K562 (cell line): ENCODE data around the gene ZFPM1. TPM values are rescaled to one million over a fixed set of nuclear protein-coding genes. Genes with fewer than 3 reads are reported as not detected.

ENCODE experiments used
- ARID1B ChIP-seq: fragments of 450-650 bp; IDR thresholded peaks from 2 replicates; pipeline ENCODE4 v1.6.1; 2016; ENCODE audit warnings: antibody characterized with exemption, mild to moderate bottlenecking, inconsistent platforms
- CEBPG ChIP-seq, 3 experiments: fragments of 200-800 bp in 1 of 3; sonication (Bioruptor generic) in 1 of 3; sonication (generic) in 1 of 3; formaldehyde crosslinking in 1 of 3; IDR thresholded peaks in 2 of 3; conservative IDR thresholded peaks in 1 of 3; 2 replicates each; pipeline versions ENCODE4 v1.6.1 to v1.8.0; 2016 to 2022; ENCODE audit warnings: missing compliant biosample characterization in 2 of 3, missing genetic modification characterization in 2 of 3, mild to moderate bottlenecking in 1 of 3, missing genetic modification reagents in 1 of 3
- ETS2 ChIP-seq: IDR thresholded peaks from 2 replicates; pipeline ENCODE4 v1.6.1; 2016; ENCODE audit warnings: borderline replicate concordance, missing genetic modification characterization, mild to moderate bottlenecking, moderate library complexity, missing compliant biosample characterization; ENCODE audit not compliant: poor library complexity, severe bottlenecking
- FOSL1 ChIP-seq: fragments of 200-800 bp; sonication (Bioruptor generic); conservative IDR thresholded peaks from 2 replicates; pipeline ENCODE4 v1.6.1; 2016; ENCODE audit warnings: missing genetic modification characterization, missing compliant biosample characterization
- HOXB6 ChIP-seq: fragments of 250-450 bp; sonication (Bioruptor Pico); IDR thresholded peaks from 2 replicates; pipeline ENCODE4 v1.5.1; 2022; ENCODE audit warnings: mild to moderate bottlenecking, borderline replicate concordance
- KDM4B ChIP-seq, 2 experiments: fragments of 450-650 bp in 1 of 2; sonication (generic) in 1 of 2; IDR thresholded peaks; 2 replicates each; pipeline ENCODE4 v1.6.1; 2016 to 2017; ENCODE audit warnings: borderline replicate concordance in 2 of 2, antibody characterized with exemption in 1 of 2, low read depth in 1 of 2, mild to moderate bottlenecking in 1 of 2
- KLF6 ChIP-seq: fragments of 250-450 bp; sonication (Bioruptor Pico); IDR thresholded peaks from 2 replicates; pipeline ENCODE4 v1.4.0; 2020; ENCODE audit warnings: mild to moderate bottlenecking, moderate library complexity, borderline replicate concordance
- LEF1 ChIP-seq: fragments of 450-650 bp; IDR thresholded peaks from 2 replicates; pipeline ENCODE4 v1.6.1; 2016; ENCODE audit warnings: mild to moderate bottlenecking
- MBD2 ChIP-seq: sonication (generic); IDR thresholded peaks from 2 replicates; pipeline ENCODE4 v1.6.1; 2016; ENCODE audit warnings: low read depth, borderline replicate concordance
- RNF2 ChIP-seq: sonication (generic); IDR thresholded peaks from 2 replicates; pipeline ENCODE4 v1.6.1; 2016
- SMAD3 ChIP-seq: fragments of 450-650 bp; formaldehyde crosslinking; conservative IDR thresholded peaks from 2 replicates; pipeline ENCODE4 v1.4.0; 2020; ENCODE audit warnings: mild to moderate bottlenecking
- SRSF3 ChIP-seq: fragments of 200-400 bp; formaldehyde crosslinking; IDR thresholded peaks from 2 replicates; pipeline ENCODE4 v1.6.1; 2016; ENCODE audit warnings: mild to moderate bottlenecking, low read length, moderate library complexity; ENCODE audit not compliant: insufficient read depth
- TFAM ChIP-seq: fragments of 250-450 bp; sonication (Bioruptor Pico); conservative IDR thresholded peaks from 2 replicates; pipeline ENCODE4 v1.5.0; 2021; ENCODE audit warnings: mild to moderate bottlenecking, moderate library complexity
- ZC3H8 ChIP-seq: fragments of 450-650 bp; IDR thresholded peaks from 2 replicates; pipeline ENCODE4 v1.6.1; 2017
- ZNF589 ChIP-seq: fragments of 200-800 bp; sonication (Bioruptor generic); IDR thresholded peaks from 2 replicates; pipeline ENCODE4 v1.6.1; 2016; ENCODE audit warnings: low read depth, missing genetic modification characterization, missing compliant biosample characterization
- ZZZ3 ChIP-seq: fragments of 450-650 bp; IDR thresholded peaks from 2 replicates; pipeline ENCODE4 v1.6.1; 2016; ENCODE audit warnings: antibody characterized with exemption, mild to moderate bottlenecking, moderate library complexity
- polyA plus RNA-seq, 8 experiments: library from polyadenylated mRNA; depleted of rRNA in 4 of 8; stranded (reverse) in 5 of 8; unstranded in 3 of 8; fragments of >200 nt; fragmentation: Nextera tagmentation in 2 of 8; fragmentation: Illumina TruSeq in 1 of 8; extraction: Ambion mirVana in 2 of 8; extraction: Trizol in 1 of 8; gene quantifications; 2 replicates each; pipeline versions ENCODE4 v1.2.1 to v1.2.3, GENCODE V29; 2011 to 2014; ENCODE audit warnings: inconsistent platforms in 1 of 8, missing spikeins in 1 of 8
- total RNA-seq, 7 experiments: library from RNA; depleted of rRNA in 6 of 7; stranded (reverse); fragments of >200 nt in 6 of 7; fragmentation: Illumina TruSeq in 2 of 7; extraction: Trizol in 2 of 7; gene quantifications; 2 replicates each; pipeline versions ENCODE4 v1.2.1 to v1.2.3, GENCODE V29; 2011 to 2021; ENCODE audit warnings: low replicate concordance in 1 of 7
- TF ChIP-seq, protein P1 (sequence below): fragments of 450-650 bp; IDR thresholded peaks from 2 replicates; pipeline ENCODE4 v1.6.1; 2017; ENCODE audit warnings: antibody characterized with exemption, mild to moderate bottlenecking
- TF ChIP-seq, protein P2 (sequence below): sonication (generic); formaldehyde crosslinking; IDR thresholded peaks from 2 replicates; pipeline ENCODE4 v1.8.1; 2022; ENCODE audit warnings: missing genetic modification reagents
- TF ChIP-seq, protein P3 (sequence below): fragments of 450-650 bp; IDR thresholded peaks from 2 replicates; pipeline ENCODE4 v1.6.1; 2017; ENCODE audit warnings: antibody characterized with exemption

ZFPM1 gene
- total and polyA plus RNA-seq, 9 of the 15 experiments (the other 6 are each of a cell fraction or from before 2014, with no cell fraction given) = 0.03 to 35.9 (median 1.4) TPM

DNA sequence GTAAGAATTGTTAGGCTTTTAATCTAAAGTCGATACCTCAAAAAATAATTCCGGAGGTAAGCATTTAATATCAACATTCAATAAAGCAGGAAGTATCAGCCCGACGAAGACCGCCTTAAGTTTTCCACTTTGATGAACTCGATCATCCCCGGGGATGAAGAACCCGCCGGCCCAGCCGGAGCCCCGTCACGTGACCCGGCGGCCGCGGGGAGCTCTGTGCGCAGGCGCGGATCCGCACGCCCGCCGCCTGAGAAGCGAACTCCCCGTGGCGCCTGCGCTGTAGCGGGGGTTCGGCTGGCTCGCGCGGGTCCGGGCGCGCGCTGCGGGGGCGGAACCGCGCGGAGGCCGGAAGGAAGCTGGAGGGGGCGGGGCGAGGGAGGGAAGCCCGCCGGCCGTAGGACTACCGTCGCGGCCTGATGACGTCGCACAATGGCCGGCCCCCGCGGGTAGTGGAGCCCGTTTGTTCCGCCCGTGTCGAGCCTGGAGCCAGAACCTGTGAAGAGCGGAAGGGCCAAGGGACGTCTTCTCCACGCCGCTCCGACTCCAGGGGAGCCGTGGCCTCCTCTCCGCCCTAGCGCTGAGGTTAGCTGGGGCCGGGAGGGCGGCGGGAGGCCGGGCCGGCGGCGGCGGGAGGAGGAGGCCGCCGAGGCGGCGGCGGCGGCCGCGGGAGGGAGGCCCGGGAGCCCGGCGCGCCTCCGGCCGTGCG, 117.1 kb downstream of the ZFPM1 start, which contains the start of gene ZC3H18 (continued):
- TF ChIP-seq KLF6 (CRISPR knock-in tag) (0 out of 2 replicates have a peak, but pooled peaks have one; percentile 17), KDM4B (IDR thresholded peaks at IDR 0.05; ENCODE audit: borderline replicate concordance in 2 of 2, low read depth in 1 of 2) (peak in 1 of 2 experiments; percentile 57; a peak in 1 of 4 replicates), RNF2 (peak; percentile 40; the same call in 1 of the 2 replicates), CEBPG (CRISPR knock-in tag; IDR thresholded peaks at IDR 0.05) (no peak), CEBPG (tag; conservative IDR thresholded peaks at IDR 0.05 in 1 of 2, IDR thresholded peaks at IDR 0.05 in 1 of 2) (no peak), ARID1B (no peak), SMAD3 (CRISPR knock-in tag) (0 out of 2 replicates have a peak, but pooled peaks have one; percentile 22), SRSF3 (no peak), LEF1 (no peak), ETS2 (tag) (no peak), MBD2 (peak; percentile 83), ZC3H8 (no peak), HOXB6 (CRISPR knock-in tag) (no peak), FOSL1 (tag) (no peak), TFAM (no peak), ZZZ3 (no peak), ZNF589 (no peak)
- TF ChIP-seq, protein P1, sequence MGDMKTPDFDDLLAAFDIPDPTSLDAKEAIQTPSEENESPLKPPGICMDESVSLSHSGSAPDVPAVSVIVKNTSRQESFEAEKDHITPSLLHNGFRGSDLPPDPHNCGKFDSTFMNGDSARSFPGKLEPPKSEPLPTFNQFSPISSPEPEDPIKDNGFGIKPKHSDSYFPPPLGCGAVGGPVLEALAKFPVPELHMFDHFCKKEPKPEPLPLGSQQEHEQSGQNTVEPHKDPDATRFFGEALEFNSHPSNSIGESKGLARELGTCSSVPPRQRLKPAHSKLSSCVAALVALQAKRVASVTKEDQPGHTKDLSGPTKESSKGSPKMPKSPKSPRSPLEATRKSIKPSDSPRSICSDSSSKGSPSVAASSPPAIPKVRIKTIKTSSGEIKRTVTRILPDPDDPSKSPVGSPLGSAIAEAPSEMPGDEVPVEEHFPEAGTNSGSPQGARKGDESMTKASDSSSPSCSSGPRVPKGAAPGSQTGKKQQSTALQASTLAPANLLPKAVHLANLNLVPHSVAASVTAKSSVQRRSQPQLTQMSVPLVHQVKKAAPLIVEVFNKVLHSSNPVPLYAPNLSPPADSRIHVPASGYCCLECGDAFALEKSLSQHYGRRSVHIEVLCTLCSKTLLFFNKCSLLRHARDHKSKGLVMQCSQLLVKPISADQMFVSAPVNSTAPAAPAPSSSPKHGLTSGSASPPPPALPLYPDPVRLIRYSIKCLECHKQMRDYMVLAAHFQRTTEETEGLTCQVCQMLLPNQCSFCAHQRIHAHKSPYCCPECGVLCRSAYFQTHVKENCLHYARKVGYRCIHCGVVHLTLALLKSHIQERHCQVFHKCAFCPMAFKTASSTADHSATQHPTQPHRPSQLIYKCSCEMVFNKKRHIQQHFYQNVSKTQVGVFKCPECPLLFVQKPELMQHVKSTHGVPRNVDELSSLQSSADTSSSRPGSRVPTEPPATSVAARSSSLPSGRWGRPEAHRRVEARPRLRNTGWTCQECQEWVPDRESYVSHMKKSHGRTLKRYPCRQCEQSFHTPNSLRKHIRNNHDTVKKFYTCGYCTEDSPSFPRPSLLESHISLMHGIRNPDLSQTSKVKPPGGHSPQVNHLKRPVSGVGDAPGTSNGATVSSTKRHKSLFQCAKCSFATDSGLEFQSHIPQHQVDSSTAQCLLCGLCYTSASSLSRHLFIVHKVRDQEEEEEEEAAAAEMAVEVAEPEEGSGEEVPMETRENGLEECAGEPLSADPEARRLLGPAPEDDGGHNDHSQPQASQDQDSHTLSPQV = 0 out of 2 replicates have a peak, but pooled peaks have one; percentile 50
- TF ChIP-seq, protein P2, sequence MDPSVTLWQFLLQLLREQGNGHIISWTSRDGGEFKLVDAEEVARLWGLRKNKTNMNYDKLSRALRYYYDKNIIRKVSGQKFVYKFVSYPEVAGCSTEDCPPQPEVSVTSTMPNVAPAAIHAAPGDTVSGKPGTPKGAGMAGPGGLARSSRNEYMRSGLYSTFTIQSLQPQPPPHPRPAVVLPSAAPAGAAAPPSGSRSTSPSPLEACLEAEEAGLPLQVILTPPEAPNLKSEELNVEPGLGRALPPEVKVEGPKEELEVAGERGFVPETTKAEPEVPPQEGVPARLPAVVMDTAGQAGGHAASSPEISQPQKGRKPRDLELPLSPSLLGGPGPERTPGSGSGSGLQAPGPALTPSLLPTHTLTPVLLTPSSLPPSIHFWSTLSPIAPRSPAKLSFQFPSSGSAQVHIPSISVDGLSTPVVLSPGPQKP (CRISPR knock-in tag) = no peak
- TF ChIP-seq, protein P3, sequence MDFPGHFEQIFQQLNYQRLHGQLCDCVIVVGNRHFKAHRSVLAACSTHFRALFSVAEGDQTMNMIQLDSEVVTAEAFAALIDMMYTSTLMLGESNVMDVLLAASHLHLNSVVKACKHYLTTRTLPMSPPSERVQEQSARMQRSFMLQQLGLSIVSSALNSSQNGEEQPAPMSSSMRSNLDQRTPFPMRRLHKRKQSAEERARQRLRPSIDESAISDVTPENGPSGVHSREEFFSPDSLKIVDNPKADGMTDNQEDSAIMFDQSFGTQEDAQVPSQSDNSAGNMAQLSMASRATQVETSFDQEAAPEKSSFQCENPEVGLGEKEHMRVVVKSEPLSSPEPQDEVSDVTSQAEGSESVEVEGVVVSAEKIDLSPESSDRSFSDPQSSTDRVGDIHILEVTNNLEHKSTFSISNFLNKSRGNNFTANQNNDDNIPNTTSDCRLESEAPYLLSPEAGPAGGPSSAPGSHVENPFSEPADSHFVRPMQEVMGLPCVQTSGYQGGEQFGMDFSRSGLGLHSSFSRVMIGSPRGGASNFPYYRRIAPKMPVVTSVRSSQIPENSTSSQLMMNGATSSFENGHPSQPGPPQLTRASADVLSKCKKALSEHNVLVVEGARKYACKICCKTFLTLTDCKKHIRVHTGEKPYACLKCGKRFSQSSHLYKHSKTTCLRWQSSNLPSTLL = no peak
